CD4-positive, alpha-beta T cell treated with Interleukin-2 at 100 ng/mL for 4 hours (primary cell): Measurements from ENCODE around the gene ZNF552.

ENCODE experiments used
- DNase-seq: peaks from one replicate; pipeline ENCODE4 v3.0.0-alpha.2; 2020; ENCODE audit warnings: low spot score

ZNF552 gene

GRCh38 chr19:57776764-57777296 lies 37.9 kb downstream of the ZNF552 start:
- no peak for DNase-seq

- no peak for DNase-seq
Observed at GRCh38 chr19:57773488-57773887, 41.2 kb downstream of the ZNF552 start.

- DNase-seq = no peak
Observed at GRCh38 chr19:57771417-57771816, 43.3 kb downstream of the ZNF552 start.

- peak; percentile 89 for DNase-seq
Observed at GRCh38 chr19:57769345-57770131, 45.2 kb downstream of the ZNF552 start, which contains the start of gene ZNF586. Gene ZNF586 (plus strand): TSS chr19:57769676. CDS start chr19:57769843, 167 bp downstream.

GRCh38 chr19:57759096-57759495 lies 55.6 kb downstream of the ZNF552 start:
- DNase-seq = no peak

- DNase-seq = no peak
Observed at GRCh38 chr19:57757941-57758340, 56.8 kb downstream of the ZNF552 start.
